ENCODE measurements around the gene LEMD3. TPM values are rescaled to one million over a fixed set of nuclear protein-coding genes. Genes with fewer than 3 reads are reported as not detected.

Gene LEMD3
- total RNA-seq, 4 donors from 2014 or later, result 16.1 to 46.6 (median 30.0) TPM

- Histone ChIP-seq H3K36me3 (no peaks in the 10 kb centered on the region), H3K4me3 (no peak overlapping the region), H3K27me3 (no peaks in the 10 kb centered on the region), H3K27ac (no peak overlapping the region), H3K4me1 (no peaks in the 10 kb centered on the region), H3K9me3 (no peaks in the 10 kb centered on the region)
- TF ChIP-seq CTCF (IDR thresholded peaks at IDR 0.05), result no peak
- TF ChIP-seq POLR2A (IDR thresholded peaks at IDR 0.05), result no peak
- intact Hi-C loops (cut with DNase I), result no loop called here
- 64 to 91% methylated on average over 1 of the region's 1 CpG for WGBS, 2 donors
- no peak for DNase-seq
Observed at GRCh38 chr12:65296508-65297265, 127.3 kb downstream of the LEMD3 start.

Other genes with a start within 250 kb of the LEMD3 start
- 1 to 10 TPM in 1 of 4 donors, not detected in 3; 6.1 TPM for gene WIF1, start 48.3 kb upstream of the LEMD3 start, total RNA-seq
- 10 to 100 TPM in 2 of 4 donors, 1 to 10 TPM in 2; 2.7 to 54.6 (median 11.1) TPM for gene MSRB3, start 109.1 kb downstream of the LEMD3 start, total RNA-seq

Data from esophagus squamous epithelium (tissue), 5 donors.